ENCODE results near the gene SLC35G6.

- TF ChIP-seq, protein P1, sequence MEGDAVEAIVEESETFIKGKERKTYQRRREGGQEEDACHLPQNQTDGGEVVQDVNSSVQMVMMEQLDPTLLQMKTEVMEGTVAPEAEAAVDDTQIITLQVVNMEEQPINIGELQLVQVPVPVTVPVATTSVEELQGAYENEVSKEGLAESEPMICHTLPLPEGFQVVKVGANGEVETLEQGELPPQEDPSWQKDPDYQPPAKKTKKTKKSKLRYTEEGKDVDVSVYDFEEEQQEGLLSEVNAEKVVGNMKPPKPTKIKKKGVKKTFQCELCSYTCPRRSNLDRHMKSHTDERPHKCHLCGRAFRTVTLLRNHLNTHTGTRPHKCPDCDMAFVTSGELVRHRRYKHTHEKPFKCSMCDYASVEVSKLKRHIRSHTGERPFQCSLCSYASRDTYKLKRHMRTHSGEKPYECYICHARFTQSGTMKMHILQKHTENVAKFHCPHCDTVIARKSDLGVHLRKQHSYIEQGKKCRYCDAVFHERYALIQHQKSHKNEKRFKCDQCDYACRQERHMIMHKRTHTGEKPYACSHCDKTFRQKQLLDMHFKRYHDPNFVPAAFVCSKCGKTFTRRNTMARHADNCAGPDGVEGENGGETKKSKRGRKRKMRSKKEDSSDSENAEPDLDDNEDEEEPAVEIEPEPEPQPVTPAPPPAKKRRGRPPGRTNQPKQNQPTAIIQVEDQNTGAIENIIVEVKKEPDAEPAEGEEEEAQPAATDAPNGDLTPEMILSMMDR (conservative IDR thresholded peaks at IDR 0.05), result no peak
- no peak for TF ChIP-seq ZFX (IDR thresholded peaks at IDR 0.05)
Observed at GRCh38 chr17:7512105-7512504, 30.9 kb downstream of the SLC35G6 start.
